Measurements from ENCODE around the gene IMMP2L. TPM values are rescaled to one million over a fixed set of nuclear protein-coding genes. Genes with fewer than 3 reads are reported as not detected.

The IMMP2L gene
- polyA plus RNA-seq, 1 of the 3 experiments (the other 2 are of a cell fraction) = 10.7 TPM

DNA sequence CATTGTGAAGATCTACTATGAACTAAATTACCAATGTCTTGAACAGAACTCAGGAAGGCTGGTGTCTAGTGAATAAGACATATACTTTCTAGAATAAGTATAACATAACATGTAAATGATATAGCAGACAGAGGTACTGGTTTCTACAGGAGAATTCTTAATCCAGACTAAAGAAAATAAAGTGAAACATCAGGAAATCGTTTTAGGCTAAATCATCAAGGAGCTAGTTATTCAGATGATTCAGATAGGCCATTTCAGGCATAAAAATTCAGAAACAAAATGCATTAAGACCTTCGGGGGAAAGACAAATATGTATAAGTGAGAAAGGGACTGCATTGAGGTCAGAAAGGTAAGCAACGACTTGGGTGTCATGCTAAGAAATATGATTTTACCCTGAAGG is 300.8 kb downstream of the IMMP2L start:
- H2AFZ ChIP-seq (ENCODE audit: low read depth) = no peak overlapping the region; the same call in 1 of the 2 replicates
- H3K4me1 ChIP-seq (ENCODE audit: control insufficient read depth in 1 of 2, insufficient read depth in 2 of 2, low read depth in 1 of 2, low read length in 1 of 2) = peaks cover 9 to 12% of the 10 kb centered on the region in 2 experiments; a peak in 3 of 4 replicates
- ChIA-PET POLR2A (no interaction called here), CTCF (interaction anchor here (0.8 kb wide), 1 partner anchor 20 kb away, joined by 3 read pairs; no protein-coding TSS in a partner anchor)
- DNase-seq = no peak
- H3K27ac ChIP-seq (ENCODE audit: low read depth in 2 of 2, low read length in 1 of 2) = peak overlapping the region in 1 of 2 experiments; percentile 18; a peak in 1 of 4 replicates
- H3K4me2 ChIP-seq = peak overlapping the region; percentile 30; the same call in 1 of the 2 replicates
- no peak overlapping the region for H3K4me3 ChIP-seq (ENCODE audit: low read depth in 2 of 2, low read length in 1 of 2)
- no peak overlapping the region for H3K9ac ChIP-seq
- no peaks in the 10 kb centered on the region for H3K79me2 ChIP-seq (ENCODE audit: insufficient read depth)
- no peaks in the 10 kb centered on the region for H3K27me3 ChIP-seq (ENCODE audit: insufficient read depth)
- no peaks in the 10 kb centered on the region for H4K20me1 ChIP-seq (ENCODE audit: insufficient read depth)
- no peaks in the 10 kb centered on the region for H3K9me3 ChIP-seq
- H3K9me2 ChIP-seq = no peaks in the 10 kb centered on the region
- TF ChIP-seq, protein P1, sequence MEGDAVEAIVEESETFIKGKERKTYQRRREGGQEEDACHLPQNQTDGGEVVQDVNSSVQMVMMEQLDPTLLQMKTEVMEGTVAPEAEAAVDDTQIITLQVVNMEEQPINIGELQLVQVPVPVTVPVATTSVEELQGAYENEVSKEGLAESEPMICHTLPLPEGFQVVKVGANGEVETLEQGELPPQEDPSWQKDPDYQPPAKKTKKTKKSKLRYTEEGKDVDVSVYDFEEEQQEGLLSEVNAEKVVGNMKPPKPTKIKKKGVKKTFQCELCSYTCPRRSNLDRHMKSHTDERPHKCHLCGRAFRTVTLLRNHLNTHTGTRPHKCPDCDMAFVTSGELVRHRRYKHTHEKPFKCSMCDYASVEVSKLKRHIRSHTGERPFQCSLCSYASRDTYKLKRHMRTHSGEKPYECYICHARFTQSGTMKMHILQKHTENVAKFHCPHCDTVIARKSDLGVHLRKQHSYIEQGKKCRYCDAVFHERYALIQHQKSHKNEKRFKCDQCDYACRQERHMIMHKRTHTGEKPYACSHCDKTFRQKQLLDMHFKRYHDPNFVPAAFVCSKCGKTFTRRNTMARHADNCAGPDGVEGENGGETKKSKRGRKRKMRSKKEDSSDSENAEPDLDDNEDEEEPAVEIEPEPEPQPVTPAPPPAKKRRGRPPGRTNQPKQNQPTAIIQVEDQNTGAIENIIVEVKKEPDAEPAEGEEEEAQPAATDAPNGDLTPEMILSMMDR (IDR thresholded peaks at IDR 0.05) = no peak
- TF ChIP-seq FOSL2 (IDR thresholded peaks at IDR 0.05; ENCODE audit: borderline replicate concordance, low read depth) = 0 out of 2 replicates have a peak, but pooled peaks have one; percentile 9
- H3F3A ChIP-seq (replicated peaks; ENCODE audit: insufficient read depth) = peaks cover 12% of the 10 kb centered on the region
- WGBS (ENCODE audit: low lambda C conversion rate) = 75% methylated on average over 3 of the region's 3 CpGs
- no peaks in the 10 kb centered on the region for H3K36me3 ChIP-seq (replicated peaks in 1 of 2; ENCODE audit: control insufficient read depth in 1 of 2, insufficient read depth in 2 of 2, low read length in 1 of 2)

DNA sequence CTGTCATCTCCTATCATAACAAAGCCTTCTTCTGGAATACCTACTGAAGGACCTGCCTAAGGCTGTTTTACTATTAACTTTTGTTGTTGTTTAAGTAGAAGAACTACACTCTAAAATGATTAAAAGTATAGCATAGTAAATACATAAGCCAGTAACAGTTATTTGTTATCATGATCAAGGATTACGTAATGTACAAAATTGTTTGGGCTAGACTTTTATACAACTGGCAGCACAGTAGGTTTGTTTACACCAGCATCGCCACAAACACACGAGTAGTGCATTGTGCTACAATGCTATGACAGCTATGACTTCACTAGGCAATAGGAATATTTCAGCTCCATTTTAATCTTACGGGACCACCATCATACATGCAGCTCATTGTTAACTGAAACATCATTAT is 302.3 kb downstream of the IMMP2L start:
- POLR2A ChIA-PET = no interaction called here
- Histone ChIP-seq H4K20me1 (ENCODE audit: insufficient read depth) (no peaks in the 10 kb centered on the region), H3K36me3 (replicated peaks in 1 of 2; ENCODE audit: control insufficient read depth in 1 of 2, insufficient read depth in 2 of 2, low read length in 1 of 2) (no peaks in the 10 kb centered on the region), H3F3A (replicated peaks; ENCODE audit: insufficient read depth) (peaks cover 12% of the 10 kb centered on the region), H3K9me2 (no peaks in the 10 kb centered on the region; the same call in 1 of the 2 replicates), H2AFZ (ENCODE audit: low read depth) (no peak overlapping the region), H3K4me2 (no peak overlapping the region), H3K9ac (no peak overlapping the region), H3K9me3 (no peaks in the 10 kb centered on the region), H3K79me2 (ENCODE audit: insufficient read depth) (no peaks in the 10 kb centered on the region), H3K27me3 (ENCODE audit: insufficient read depth) (no peaks in the 10 kb centered on the region), H3K27ac (ENCODE audit: low read depth in 2 of 2, low read length in 1 of 2) (no peak overlapping the region), H3K4me3 (ENCODE audit: low read depth in 2 of 2, low read length in 1 of 2) (no peak overlapping the region), H3K4me1 (ENCODE audit: control insufficient read depth in 1 of 2, insufficient read depth in 2 of 2, low read depth in 1 of 2, low read length in 1 of 2) (peaks cover 9 to 10% of the 10 kb centered on the region in 2 experiments; a peak in 3 of 4 replicates)
- WGBS (ENCODE audit: low lambda C conversion rate) = 96% methylated on average over 4 of the region's 4 CpGs
- no peak for TF ChIP-seq MXI1 (IDR thresholded peaks at IDR 0.05; ENCODE audit: low read depth, low read length)
- TF ChIP-seq EP300 (IDR thresholded peaks at IDR 0.05; ENCODE audit: borderline replicate concordance in 1 of 2, low read depth in 1 of 2, low read length in 1 of 2) = no peak
- TF ChIP-seq, protein P2, sequence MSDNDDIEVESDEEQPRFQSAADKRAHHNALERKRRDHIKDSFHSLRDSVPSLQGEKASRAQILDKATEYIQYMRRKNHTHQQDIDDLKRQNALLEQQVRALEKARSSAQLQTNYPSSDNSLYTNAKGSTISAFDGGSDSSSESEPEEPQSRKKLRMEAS (IDR thresholded peaks at IDR 0.05; ENCODE audit: low read depth) = no peak
- TF ChIP-seq NRF1 (IDR thresholded peaks at IDR 0.05; ENCODE audit: low read depth, low read length) = no peak
- TF ChIP-seq USF2 (IDR thresholded peaks at IDR 0.05; ENCODE audit: borderline replicate concordance, low read depth, low read length) = no peak
- no peak for TF ChIP-seq EZH2phosphoT487 (IDR thresholded peaks at IDR 0.05; ENCODE audit: borderline replicate concordance, low read depth)
- TF ChIP-seq CHD2 (IDR thresholded peaks at IDR 0.05; ENCODE audit: low read length, partially characterized antibody) = no peak
- no peak for TF ChIP-seq YY1 (IDR thresholded peaks at IDR 0.05; ENCODE audit: low read depth)
- no peak for TF ChIP-seq GABPA (IDR thresholded peaks at IDR 0.05; ENCODE audit: low read depth)
- no peak for TF ChIP-seq TCF12 (IDR thresholded peaks at IDR 0.05)
- TF ChIP-seq RFX5 (IDR thresholded peaks at IDR 0.05; ENCODE audit: low read length) = no peak
- no peak for TF ChIP-seq FOXM1 (IDR thresholded peaks at IDR 0.05; ENCODE audit: low read depth)
- TF ChIP-seq POLR2AphosphoS5 (IDR thresholded peaks at IDR 0.05; ENCODE audit: low read depth, low read length) = no peak
- no peak for TF ChIP-seq RXRA (IDR thresholded peaks at IDR 0.05; ENCODE audit: borderline replicate concordance, low read depth)
- no peak for TF ChIP-seq SIN3A (IDR thresholded peaks at IDR 0.05; ENCODE audit: borderline replicate concordance, low read depth, low read length)
- no peak for TF ChIP-seq USF1 (IDR thresholded peaks at IDR 0.05; ENCODE audit: borderline replicate concordance, low read depth)
- TF ChIP-seq REST (IDR thresholded peaks at IDR 0.05; ENCODE audit: low read depth, low read length) = no peak
- no peak for DNase-seq
- CTCF ChIA-PET = interaction anchor here (0.6 to 1.6 kb wide), 4 partner anchors 9 to 22 kb away, joined by 3 read pairs; no protein-coding TSS in a partner anchor

Data from SK-N-SH (cell line).